Measurements from ENCODE around the gene PPP2R1B. TPM values are rescaled to one million over a fixed set of nuclear protein-coding genes. Genes with fewer than 3 reads are reported as not detected.

The PPP2R1B gene
- total RNA-seq, 1 experiment from 2014 or later, result 29.7 TPM

DNA sequence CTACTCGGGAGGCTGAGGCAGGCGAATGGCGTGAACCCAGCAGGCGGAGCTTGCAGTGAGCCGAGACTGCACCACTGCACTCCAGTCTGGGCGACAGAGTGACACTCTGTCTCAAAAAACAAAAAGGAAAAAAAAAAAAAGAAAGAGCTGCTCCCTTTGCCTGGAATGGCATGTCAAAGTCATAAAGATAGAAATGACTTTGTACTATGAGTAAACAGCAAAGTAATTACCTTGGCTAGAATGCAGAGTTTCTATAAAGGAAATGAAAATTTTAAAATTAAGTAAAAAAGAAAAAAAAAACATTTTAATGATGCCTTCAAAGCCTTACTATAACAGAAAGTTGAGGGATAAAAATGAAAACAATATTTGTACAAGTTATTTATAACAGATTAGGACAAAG, 10.1 kb downstream of the PPP2R1B start:
- no peaks in the 10 kb centered on the region for H3K27me3 ChIP-seq (replicated peaks)
- H3K4me1 ChIP-seq (replicated peaks), result no peaks in the 10 kb centered on the region
- H3K9me3 ChIP-seq (replicated peaks), result no peaks in the 10 kb centered on the region
- no peak for DNase-seq (ENCODE audit: low read depth in 1 of 2, low spot score in 2 of 2)
- no peak overlapping the region for H3K27ac ChIP-seq
- peaks cover 39% of the 10 kb centered on the region for H3K36me3 ChIP-seq
- H3K4me3 ChIP-seq, result no peak overlapping the region

DNA sequence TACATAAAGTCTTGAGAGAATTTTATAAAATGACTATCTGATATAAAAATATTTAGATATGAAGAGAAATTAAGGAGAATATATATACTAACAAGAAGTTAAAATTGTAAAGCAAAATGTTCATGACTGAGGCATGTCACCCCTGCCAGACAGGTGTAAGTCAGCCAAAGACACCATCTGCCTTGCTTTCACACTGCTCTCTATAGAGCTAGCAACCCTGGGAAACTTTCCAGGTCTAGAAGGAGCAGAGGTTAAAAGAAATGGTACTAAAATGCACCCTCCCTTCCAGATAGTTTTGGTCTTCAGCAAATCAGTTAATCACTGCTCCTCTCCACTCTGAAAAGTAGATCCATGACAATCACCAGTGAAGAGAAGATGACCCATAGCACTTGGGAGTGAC, 16.5 kb downstream of the PPP2R1B start:
- Histone ChIP-seq H3K27ac (no peak overlapping the region), H3K4me3 (no peak overlapping the region), H3K9me3 (replicated peaks) (no peaks in the 10 kb centered on the region), H3K36me3 (peaks cover 41% of the 10 kb centered on the region), H3K27me3 (replicated peaks) (no peaks in the 10 kb centered on the region), H3K4me1 (replicated peaks) (peaks cover 16% of the 10 kb centered on the region)
- no peak for DNase-seq (ENCODE audit: low read depth in 1 of 2, low spot score in 2 of 2)

- H3K36me3 ChIP-seq, result peaks cover 51% of the 10 kb centered on the region
- H3K9me3 ChIP-seq (replicated peaks), result no peaks in the 10 kb centered on the region
- H3K4me3 ChIP-seq, result no peak overlapping the region
- no peaks in the 10 kb centered on the region for H3K27me3 ChIP-seq (replicated peaks)
- peaks cover 17% of the 10 kb centered on the region for H3K4me1 ChIP-seq (replicated peaks)
- no peak overlapping the region for H3K27ac ChIP-seq
- no peak for DNase-seq (ENCODE audit: low read depth in 1 of 2, low spot score in 2 of 2)
Observed at GRCh38 chr11:111748035-111748804, 18.0 kb downstream of the PPP2R1B start.

DNA sequence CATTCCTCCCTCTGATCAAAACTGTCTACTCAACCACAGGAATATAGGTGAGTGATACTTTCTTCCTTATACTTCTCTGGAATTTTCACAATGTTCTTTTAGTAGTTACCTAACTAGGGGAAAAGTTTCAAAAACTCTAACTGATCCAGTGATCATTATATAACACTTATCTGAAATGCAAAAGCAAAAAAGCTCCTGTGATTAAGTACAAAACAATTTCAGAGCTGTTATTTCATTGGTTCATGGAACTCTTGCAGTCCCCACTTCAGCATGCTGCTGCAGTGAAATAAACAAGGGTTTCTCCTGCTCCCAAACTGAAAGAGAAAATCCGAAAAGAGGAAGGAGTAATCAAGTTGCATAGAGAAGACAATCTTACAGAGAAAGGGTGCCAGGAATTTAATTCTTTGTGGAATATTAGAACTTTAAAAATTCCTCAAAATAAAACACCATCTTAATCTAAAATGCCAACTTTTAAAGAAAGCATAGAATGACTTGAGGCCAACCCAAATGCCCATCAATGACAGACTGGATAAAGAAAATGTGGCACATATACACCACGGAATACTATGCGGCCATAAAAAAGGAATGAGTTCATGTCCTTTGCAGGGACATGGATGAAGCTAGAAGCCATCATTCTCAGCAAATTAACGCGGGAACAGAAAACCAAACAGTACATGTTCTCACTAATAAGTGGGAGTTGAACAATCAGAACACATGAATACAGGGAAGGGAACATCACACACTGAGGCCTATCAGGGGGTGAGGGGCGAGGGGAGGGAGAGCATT, 20.3 kb downstream of the PPP2R1B start:
- Histone ChIP-seq H3K27ac (peak overlapping the region; percentile 72), H3K36me3 (peaks cover 59% of the 10 kb centered on the region), H3K4me1 (replicated peaks) (peaks cover 17% of the 10 kb centered on the region), H3K4me3 (no peak overlapping the region), H3K9me3 (replicated peaks) (no peaks in the 10 kb centered on the region), H3K27me3 (replicated peaks) (no peaks in the 10 kb centered on the region)
- DNase-seq (ENCODE audit: low read depth in 1 of 2, low spot score in 2 of 2), result no peak

- no peaks in the 10 kb centered on the region for H3K27me3 ChIP-seq (replicated peaks)
- no peak overlapping the region for H3K27ac ChIP-seq
- H3K4me3 ChIP-seq, result no peak overlapping the region
- peaks cover 55% of the 10 kb centered on the region for H3K36me3 ChIP-seq
- H3K9me3 ChIP-seq (replicated peaks), result no peaks in the 10 kb centered on the region
- DNase-seq (ENCODE audit: low read depth in 1 of 2, low spot score in 2 of 2), result no peak
- H3K4me1 ChIP-seq (replicated peaks), result peaks cover 17% of the 10 kb centered on the region
Observed at GRCh38 chr11:111743700-111744099, 22.5 kb downstream of the PPP2R1B start.

DNA sequence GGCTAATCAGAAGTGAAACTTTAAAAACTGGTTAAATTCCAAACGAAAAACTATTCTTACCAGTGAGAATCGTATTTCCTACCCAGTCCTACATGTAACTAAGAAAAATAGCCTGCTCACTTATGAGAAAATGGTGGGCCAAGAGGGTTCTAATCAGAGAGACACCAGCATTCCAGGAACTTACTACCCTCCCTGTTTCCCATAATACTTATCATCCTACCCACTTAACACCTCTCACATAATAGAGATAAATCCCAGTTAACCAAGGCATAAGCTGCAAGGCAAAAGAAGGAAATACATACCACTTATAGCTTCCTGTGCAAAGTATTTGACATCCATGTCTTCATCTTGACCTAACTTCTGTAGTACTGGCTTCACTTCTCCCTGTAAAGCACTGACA, 24.4 kb downstream of the PPP2R1B start:
- Histone ChIP-seq H3K36me3 (peaks cover 45% of the 10 kb centered on the region), H3K4me1 (replicated peaks) (peaks cover 20% of the 10 kb centered on the region), H3K27me3 (replicated peaks) (no peaks in the 10 kb centered on the region), H3K4me3 (no peak overlapping the region), H3K27ac (no peak overlapping the region), H3K9me3 (replicated peaks) (no peaks in the 10 kb centered on the region)
- no peak for DNase-seq (ENCODE audit: low read depth in 1 of 2, low spot score in 2 of 2)

DNA sequence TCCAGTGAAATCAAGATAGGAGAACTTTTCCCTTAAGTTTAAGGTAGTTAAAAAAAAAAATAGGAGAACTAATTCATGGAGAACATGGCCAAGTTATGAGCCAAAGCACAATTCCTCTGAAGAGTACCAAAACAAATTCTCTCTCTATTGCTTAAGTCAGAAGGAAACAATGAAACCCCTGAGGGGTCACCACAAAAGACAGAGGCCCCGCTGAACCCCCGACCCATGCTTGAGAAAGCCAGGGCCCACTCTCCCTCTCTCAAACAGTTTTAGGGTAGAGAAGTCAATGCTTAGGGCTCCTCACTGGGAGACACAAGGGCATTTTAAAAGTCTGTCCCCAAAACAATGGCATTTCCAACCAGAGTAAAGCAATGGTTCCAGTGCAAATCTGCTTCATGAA, 26.9 kb downstream of the PPP2R1B start:
- Histone ChIP-seq H3K4me1 (replicated peaks) (peaks cover 27% of the 10 kb centered on the region), H3K27ac (no peak overlapping the region), H3K27me3 (replicated peaks) (no peaks in the 10 kb centered on the region), H3K36me3 (peaks cover 34% of the 10 kb centered on the region), H3K4me3 (no peak overlapping the region), H3K9me3 (replicated peaks) (no peaks in the 10 kb centered on the region)
- DNase-seq (ENCODE audit: low read depth in 1 of 2, low spot score in 2 of 2), result no peak

GRCh38 chr11:111737444-111738210, 28.6 kb downstream of the PPP2R1B start:
- DNase-seq (ENCODE audit: low read depth in 1 of 2, low spot score in 2 of 2), result no peak
- Histone ChIP-seq H3K4me3 (no peak overlapping the region), H3K4me1 (replicated peaks) (peaks cover 44% of the 10 kb centered on the region), H3K27ac (no peak overlapping the region), H3K36me3 (peaks cover 23% of the 10 kb centered on the region), H3K9me3 (replicated peaks) (no peaks in the 10 kb centered on the region), H3K27me3 (replicated peaks) (no peaks in the 10 kb centered on the region)

GRCh38 chr11:111736621-111737443, 29.4 kb downstream of the PPP2R1B start:
- Histone ChIP-seq H3K36me3 (peaks cover 16% of the 10 kb centered on the region), H3K9me3 (replicated peaks) (no peaks in the 10 kb centered on the region), H3K27me3 (replicated peaks) (no peaks in the 10 kb centered on the region), H3K4me3 (no peak overlapping the region), H3K4me1 (replicated peaks) (peaks cover 48% of the 10 kb centered on the region), H3K27ac (peak overlapping the region; percentile 95)
- DNase-seq (ENCODE audit: low read depth in 1 of 2, low spot score in 2 of 2), result no peak

DNA sequence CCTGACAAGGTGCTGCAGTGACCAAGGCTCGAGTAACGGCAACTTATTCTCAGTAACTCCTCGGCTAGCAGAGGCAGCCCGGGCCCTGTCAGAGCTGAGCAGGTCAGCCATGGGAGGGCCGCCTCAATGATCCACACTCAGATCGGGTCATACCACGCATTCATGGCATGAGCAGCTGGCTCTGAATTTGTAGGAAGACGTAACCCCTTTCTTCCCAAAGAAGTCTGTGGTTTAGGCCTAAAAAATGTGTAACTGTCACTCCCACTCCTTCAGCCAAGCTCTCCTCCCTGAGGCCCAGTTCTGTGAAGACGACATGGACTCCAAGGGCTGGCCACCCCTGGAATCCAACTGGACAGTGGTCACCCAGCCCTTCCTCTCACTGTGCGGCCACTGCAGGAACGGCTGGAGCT, 30.0 kb downstream of the PPP2R1B start:
- no peak overlapping the region for H3K4me3 ChIP-seq
- no peak for DNase-seq (ENCODE audit: low read depth in 1 of 2, low spot score in 2 of 2)
- no peaks in the 10 kb centered on the region for H3K27me3 ChIP-seq (replicated peaks)
- no peaks in the 10 kb centered on the region for H3K9me3 ChIP-seq (replicated peaks)
- peak overlapping the region; percentile 95 for H3K27ac ChIP-seq
- H3K36me3 ChIP-seq, result peaks cover 10% of the 10 kb centered on the region
- H3K4me1 ChIP-seq (replicated peaks), result peaks cover 48% of the 10 kb centered on the region

DNA sequence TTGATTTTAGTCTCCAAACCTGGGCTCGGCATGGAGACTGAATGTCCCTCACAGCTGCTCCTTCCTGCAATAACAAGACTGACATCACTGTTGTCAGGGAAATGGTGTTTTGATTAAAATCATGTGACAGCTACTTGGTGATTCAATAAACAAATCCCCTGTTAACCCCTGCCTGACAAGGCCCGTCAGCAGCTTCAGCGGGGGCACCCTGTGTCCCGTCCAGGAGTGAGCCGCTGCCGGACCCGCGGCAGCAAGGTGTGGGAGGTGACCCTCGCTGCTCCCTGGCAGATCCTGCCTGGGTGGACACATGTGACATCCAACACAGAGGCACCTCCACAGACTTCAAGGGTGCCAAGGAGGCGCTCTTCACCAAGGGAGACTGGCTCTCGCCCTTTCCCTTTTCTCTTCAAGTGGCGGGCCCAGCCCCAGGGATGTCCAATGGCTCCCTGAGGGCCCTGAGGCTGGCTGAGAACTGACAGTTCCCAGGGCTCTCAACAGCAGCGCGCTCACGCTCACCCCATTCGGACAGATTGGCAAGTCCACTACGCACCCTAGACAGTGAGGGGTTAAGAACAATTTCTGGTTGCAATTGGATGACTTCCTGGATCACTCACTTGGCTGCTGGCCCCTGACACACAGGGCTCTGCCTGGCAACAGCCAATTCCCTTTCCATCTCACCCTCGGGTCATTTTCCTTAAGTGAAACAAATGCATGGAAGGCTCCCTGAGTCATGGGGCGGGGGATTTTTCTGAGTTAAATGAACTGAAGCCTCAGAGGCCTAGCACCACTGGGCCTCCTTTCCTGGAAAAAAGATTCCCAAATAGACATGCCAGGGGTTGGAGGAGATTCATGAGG, 30.7 kb downstream of the PPP2R1B start:
- Histone ChIP-seq H3K4me3 (peak overlapping the region; percentile 11; the same call in 1 of the 2 replicates), H3K4me1 (replicated peaks) (peaks cover 48% of the 10 kb centered on the region)

GRCh38 chr11:111734954-111735261, 31.3 kb downstream of the PPP2R1B start:
- DNase-seq (ENCODE audit: low read depth in 1 of 2, low spot score in 2 of 2), result no peak
- Histone ChIP-seq H3K4me3 (no peak overlapping the region), H3K27me3 (replicated peaks) (no peaks in the 10 kb centered on the region), H3K4me1 (replicated peaks) (peaks cover 48% of the 10 kb centered on the region), H3K27ac (peak overlapping the region; percentile 95), H3K9me3 (replicated peaks) (no peaks in the 10 kb centered on the region), H3K36me3 (peaks cover 6% of the 10 kb centered on the region)

More for the DNA sequence above, 30.7 kb downstream of the PPP2R1B start:
- H3K27ac ChIP-seq, result peak overlapping the region; percentile 95
- peaks cover 7% of the 10 kb centered on the region for H3K36me3 ChIP-seq
- peak; percentile 78 to 82 for DNase-seq (ENCODE audit: low read depth in 1 of 2, low spot score in 2 of 2)
- H3K27me3 ChIP-seq (replicated peaks), result no peaks in the 10 kb centered on the region
- H3K9me3 ChIP-seq (replicated peaks), result no peaks in the 10 kb centered on the region
